ENCODE measurements around the gene SMIM13. TPM values are rescaled to one million over a fixed set of nuclear protein-coding genes. Genes with fewer than 3 reads are reported as not detected.

SMIM13 gene
- total RNA-seq, 4 donors from 2014 or later, result 6.3 to 11.1 (median 9.6) TPM

DNA sequence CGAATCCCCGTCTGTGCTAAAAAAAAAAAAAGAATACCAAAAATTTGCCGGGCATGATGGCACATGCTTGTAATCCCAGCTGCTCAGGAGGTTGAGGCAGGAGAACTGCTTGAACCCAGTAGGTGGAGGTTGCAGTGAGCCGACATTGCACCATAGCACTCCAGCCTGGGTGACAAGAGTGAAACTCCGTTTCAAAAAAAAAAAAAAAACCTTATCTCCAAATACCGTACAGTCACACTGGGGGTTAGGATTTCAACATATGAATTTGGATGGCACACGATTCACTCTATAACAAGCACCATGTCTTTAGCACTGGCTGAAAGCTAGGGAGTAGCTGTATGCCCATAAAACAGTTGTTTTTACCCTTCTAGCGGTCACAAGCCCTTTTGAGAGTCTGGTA, 3.8 kb downstream of the SMIM13 start:
- Histone ChIP-seq H3K9me3 (peaks cover 0 to 9% (median 2%) of the 10 kb centered on the region in 4 donors), H3K4me1 (peaks cover 0 to 24% (median 10%) of the 10 kb centered on the region in 4 donors), H3K27ac (no peak overlapping the region), H3K27me3 (no peaks in the 10 kb centered on the region), H3K36me3 (peaks cover 0 to 20% (median 0%) of the 10 kb centered on the region in 3 donors), H3K4me3 (no peak overlapping the region)
- 87% methylated on average over 8 of the region's 8 CpGs for whole genome bisulfite sequencing, 2 donors
- DNase-seq (ENCODE audit: low spot score in 2 of 2), result no peak
- no peak for TF ChIP-seq POLR2A (IDR thresholded peaks at IDR 0.05)
- TF ChIP-seq, protein P1, sequence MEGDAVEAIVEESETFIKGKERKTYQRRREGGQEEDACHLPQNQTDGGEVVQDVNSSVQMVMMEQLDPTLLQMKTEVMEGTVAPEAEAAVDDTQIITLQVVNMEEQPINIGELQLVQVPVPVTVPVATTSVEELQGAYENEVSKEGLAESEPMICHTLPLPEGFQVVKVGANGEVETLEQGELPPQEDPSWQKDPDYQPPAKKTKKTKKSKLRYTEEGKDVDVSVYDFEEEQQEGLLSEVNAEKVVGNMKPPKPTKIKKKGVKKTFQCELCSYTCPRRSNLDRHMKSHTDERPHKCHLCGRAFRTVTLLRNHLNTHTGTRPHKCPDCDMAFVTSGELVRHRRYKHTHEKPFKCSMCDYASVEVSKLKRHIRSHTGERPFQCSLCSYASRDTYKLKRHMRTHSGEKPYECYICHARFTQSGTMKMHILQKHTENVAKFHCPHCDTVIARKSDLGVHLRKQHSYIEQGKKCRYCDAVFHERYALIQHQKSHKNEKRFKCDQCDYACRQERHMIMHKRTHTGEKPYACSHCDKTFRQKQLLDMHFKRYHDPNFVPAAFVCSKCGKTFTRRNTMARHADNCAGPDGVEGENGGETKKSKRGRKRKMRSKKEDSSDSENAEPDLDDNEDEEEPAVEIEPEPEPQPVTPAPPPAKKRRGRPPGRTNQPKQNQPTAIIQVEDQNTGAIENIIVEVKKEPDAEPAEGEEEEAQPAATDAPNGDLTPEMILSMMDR (IDR thresholded peaks at IDR 0.05), result no peak
- no peak for TF ChIP-seq EP300 (IDR thresholded peaks at IDR 0.05)

DNA sequence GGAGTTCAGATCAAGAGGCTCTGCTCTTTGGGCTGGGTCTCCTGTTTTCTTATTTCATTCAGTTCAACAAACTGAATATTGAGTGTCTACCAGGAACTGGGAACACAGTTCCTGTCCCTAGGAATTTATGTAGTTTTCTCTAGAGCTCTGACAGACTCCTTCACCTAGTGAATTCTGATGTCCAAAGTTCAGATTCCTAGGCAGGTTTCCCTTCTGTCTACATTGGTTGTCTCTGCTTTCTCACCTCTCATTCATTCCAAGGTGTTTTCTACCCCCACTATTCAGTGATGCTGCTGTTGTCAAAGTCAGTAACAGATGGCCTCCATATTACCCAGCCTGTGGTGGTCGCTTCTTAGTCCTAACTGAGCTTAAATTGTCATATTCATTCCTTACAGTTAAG, 4.4 kb downstream of the SMIM13 start:
- H3K36me3 ChIP-seq, result peaks cover 0 to 20% (median 0%) of the 10 kb centered on the region in 3 donors
- no peak overlapping the region for H3K27ac ChIP-seq
- no peak for DNase-seq (ENCODE audit: low spot score in 2 of 2)
- TF ChIP-seq EP300 (IDR thresholded peaks at IDR 0.05) (no peak), POLR2A (IDR thresholded peaks at IDR 0.05) (no peak)
- TF ChIP-seq, protein P1 (IDR thresholded peaks at IDR 0.05), result no peak
- H3K4me1 ChIP-seq, result peaks cover 0 to 23% (median 8%) of the 10 kb centered on the region in 4 donors
- no peak overlapping the region for H3K4me3 ChIP-seq
- H3K27me3 ChIP-seq, result no peaks in the 10 kb centered on the region
- H3K9me3 ChIP-seq, result peaks cover 0 to 9% (median 2%) of the 10 kb centered on the region in 4 donors
- WGBS, 2 donors, result 96 to 97% methylated on average over 1 of the region's 1 CpG

DNA sequence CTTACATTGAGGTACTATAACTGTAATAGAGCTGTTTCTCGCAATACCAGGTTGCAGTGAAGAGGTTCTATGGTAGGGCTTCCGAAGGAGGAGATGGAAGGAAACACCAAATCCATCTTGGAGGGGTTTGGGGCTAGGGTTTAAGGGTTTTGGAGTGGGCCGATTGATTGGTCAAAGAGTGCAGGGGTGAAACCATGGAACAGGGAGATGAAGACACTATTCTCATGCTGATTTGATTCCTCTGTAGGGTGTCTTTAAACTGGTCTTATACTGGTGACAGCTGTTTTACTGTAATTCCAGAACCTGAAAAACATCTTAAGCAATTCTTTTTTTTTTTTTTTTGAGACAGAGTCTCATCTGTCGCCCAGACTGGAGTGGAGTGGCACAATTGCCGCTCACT, 7.8 kb downstream of the SMIM13 start:
- Histone ChIP-seq H3K4me1 (peaks cover 0 to 4% (median 0%) of the 10 kb centered on the region in 4 donors), H3K4me3 (no peak overlapping the region), H3K36me3 (peaks cover 0 to 20% (median 0%) of the 10 kb centered on the region in 3 donors), H3K27me3 (no peaks in the 10 kb centered on the region), H3K9me3 (peaks cover 0 to 9% (median 2%) of the 10 kb centered on the region in 4 donors), H3K27ac (no peak overlapping the region)
- whole genome bisulfite sequencing, 2 donors, result 95 to 99% methylated on average over 5 of the region's 5 CpGs
- TF ChIP-seq POLR2A (IDR thresholded peaks at IDR 0.05), result no peak
- TF ChIP-seq, protein P1 (IDR thresholded peaks at IDR 0.05), result no peak
- TF ChIP-seq EP300 (IDR thresholded peaks at IDR 0.05), result no peak
- no peak for DNase-seq (ENCODE audit: low spot score in 2 of 2)

DNA sequence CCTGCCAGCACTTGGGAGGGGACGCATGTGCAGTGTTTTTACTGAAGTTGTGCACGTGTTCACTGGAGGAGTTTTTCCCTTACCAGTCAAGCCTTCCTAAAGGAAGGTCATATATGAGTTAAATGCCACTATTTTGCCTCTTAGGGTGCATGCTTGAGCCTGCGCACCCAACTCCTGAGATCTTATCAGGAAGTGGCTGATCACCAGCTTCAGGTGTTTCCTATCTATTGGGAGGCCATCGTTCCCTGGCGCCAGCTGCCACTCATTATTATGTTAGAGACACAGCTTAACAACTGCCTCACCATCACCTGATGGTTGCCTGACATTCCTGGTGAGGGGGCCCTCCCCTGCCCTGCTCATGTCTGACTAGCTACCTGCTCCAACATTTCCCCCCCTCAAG, 9.4 kb downstream of the SMIM13 start:
- peaks cover 0 to 4% (median 0%) of the 10 kb centered on the region in 4 donors for H3K4me1 ChIP-seq
- no peak overlapping the region for H3K27ac ChIP-seq
- H3K4me3 ChIP-seq, result no peak overlapping the region
- peaks cover 0 to 20% (median 0%) of the 10 kb centered on the region in 3 donors for H3K36me3 ChIP-seq
- TF ChIP-seq, protein P1 (IDR thresholded peaks at IDR 0.05), result no peak
- TF ChIP-seq EP300 (IDR thresholded peaks at IDR 0.05), result no peak
- no peak for TF ChIP-seq POLR2A (IDR thresholded peaks at IDR 0.05)
- WGBS, 2 donors, result 85 to 90% methylated on average over 5 of the region's 5 CpGs
- H3K9me3 ChIP-seq, result peaks cover 0 to 9% (median 2%) of the 10 kb centered on the region in 4 donors
- DNase-seq (ENCODE audit: low spot score in 2 of 2), result no peak
- no peaks in the 10 kb centered on the region for H3K27me3 ChIP-seq

DNA sequence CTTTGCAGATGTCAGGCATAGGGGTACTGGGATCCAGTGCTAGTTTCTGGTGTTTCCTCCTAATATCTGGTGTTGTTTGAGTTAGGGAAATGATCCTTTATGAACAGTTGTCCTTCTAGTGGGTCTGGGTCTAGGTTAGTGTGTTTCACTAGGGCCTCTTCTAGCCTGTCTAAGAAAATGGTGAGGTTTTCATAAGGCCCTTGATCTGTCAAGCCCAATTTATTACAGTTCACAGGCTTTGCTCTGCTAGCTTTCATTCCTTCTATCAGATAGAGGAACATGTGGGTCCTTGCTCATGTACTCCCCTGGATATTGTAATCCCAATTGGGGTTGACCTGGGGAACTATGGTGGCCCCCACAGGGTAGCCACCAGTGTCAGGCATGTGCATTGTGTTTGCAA, 15.1 kb downstream of the SMIM13 start:
- Histone ChIP-seq H3K27me3 (no peaks in the 10 kb centered on the region), H3K9me3 (no peaks in the 10 kb centered on the region), H3K36me3 (no peaks in the 10 kb centered on the region), H3K4me3 (no peak overlapping the region), H3K4me1 (peaks cover 0 to 3% (median 0%) of the 10 kb centered on the region in 4 donors), H3K27ac (no peak overlapping the region)
- TF ChIP-seq POLR2A (IDR thresholded peaks at IDR 0.05) (no peak), EP300 (IDR thresholded peaks at IDR 0.05) (no peak)
- TF ChIP-seq, protein P1 (IDR thresholded peaks at IDR 0.05), result no peak
- no peak for DNase-seq (ENCODE audit: low spot score in 2 of 2)
